ENCODE data around the gene ARL15. TPM values are rescaled to one million over a fixed set of nuclear protein-coding genes. Genes with fewer than 3 reads are reported as not detected.

Gene ARL15
- total and polyA plus RNA-seq, 2 donors: 23.1 to 26.4 TPM

DNA sequence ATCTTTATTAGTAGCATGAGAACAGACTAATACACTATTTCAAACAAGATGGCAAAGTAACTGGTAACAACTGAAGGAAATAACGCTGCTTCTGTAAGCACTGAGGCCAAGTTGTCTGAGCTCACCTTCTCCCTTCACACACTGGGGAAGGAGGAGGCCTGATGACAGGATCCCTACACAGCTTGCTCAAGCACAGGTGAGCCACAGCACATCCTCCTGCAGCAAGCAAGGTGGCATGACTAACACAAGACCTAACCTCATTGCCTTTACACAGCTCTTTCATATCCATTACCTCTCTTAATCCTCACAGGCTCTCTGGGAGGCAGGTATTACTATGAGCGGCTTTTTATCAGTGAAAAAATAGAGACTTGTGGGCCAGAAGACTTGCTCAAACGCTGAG is 83.3 kb downstream of the ARL15 start:
- H3K27ac ChIP-seq (ENCODE audit: low read depth in 1 of 2, low read length in 1 of 2): no peak overlapping the region
- DNase-seq (ENCODE audit: low read depth in 6 of 9, low spot score in 9 of 9): no peak
- no peaks in the 10 kb centered on the region for H3K36me3 ChIP-seq (ENCODE audit: control insufficient read depth in 2 of 2, insufficient read depth in 2 of 2, low read length in 1 of 2)
- H3K4me3 ChIP-seq (ENCODE audit: low read length in 2 of 2): no peak overlapping the region
- H3K27me3 ChIP-seq (ENCODE audit: control insufficient read depth in 2 of 2, insufficient read depth in 1 of 2, low read length in 1 of 2): no peaks in the 10 kb centered on the region
- WGBS: 95% methylated on average over 3 of the region's 3 CpGs
- H3K4me1 ChIP-seq (ENCODE audit: control insufficient read depth in 2 of 2, insufficient read depth in 2 of 2, low read length in 2 of 2): no peaks in the 10 kb centered on the region
- no peaks in the 10 kb centered on the region for H3K9me3 ChIP-seq (ENCODE audit: control insufficient read depth in 2 of 2, insufficient read depth in 1 of 2, low read length in 1 of 2)

DNA sequence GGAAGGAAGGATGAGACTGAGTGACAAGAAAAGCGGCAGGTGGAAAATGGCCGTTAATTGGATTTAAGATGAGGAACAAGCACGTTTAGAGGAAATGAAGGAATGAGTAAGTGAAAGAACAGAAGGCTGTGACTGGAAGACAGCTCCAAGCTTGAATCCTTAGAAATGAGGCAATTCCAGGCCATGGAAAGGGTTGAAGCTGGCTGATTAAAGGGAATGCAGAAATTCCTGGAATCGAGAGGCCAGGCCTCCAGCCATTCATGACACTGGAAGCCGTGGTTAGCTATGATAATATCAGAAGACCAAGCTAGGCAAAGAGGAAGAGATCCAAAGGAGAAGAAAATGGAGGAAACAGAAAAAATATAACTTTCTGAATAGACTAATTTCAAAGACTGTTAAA is 84.2 kb downstream of the ARL15 start:
- no peaks in the 10 kb centered on the region for H3K9me3 ChIP-seq (ENCODE audit: control insufficient read depth in 2 of 2, insufficient read depth in 1 of 2, low read length in 1 of 2)
- H3K27ac ChIP-seq (ENCODE audit: low read depth in 1 of 2, low read length in 1 of 2): no peak overlapping the region
- H3K36me3 ChIP-seq (ENCODE audit: control insufficient read depth in 2 of 2, insufficient read depth in 2 of 2, low read length in 1 of 2): no peaks in the 10 kb centered on the region
- H3K4me3 ChIP-seq (ENCODE audit: low read length in 2 of 2): no peak overlapping the region
- no peaks in the 10 kb centered on the region for H3K4me1 ChIP-seq (ENCODE audit: control insufficient read depth in 2 of 2, insufficient read depth in 2 of 2, low read length in 2 of 2)
- 93% methylated on average over 5 of the region's 5 CpGs for WGBS
- no peak for DNase-seq (ENCODE audit: low read depth in 6 of 9, low spot score in 9 of 9)
- no peaks in the 10 kb centered on the region for H3K27me3 ChIP-seq (ENCODE audit: control insufficient read depth in 2 of 2, insufficient read depth in 1 of 2, low read length in 1 of 2)

DNA sequence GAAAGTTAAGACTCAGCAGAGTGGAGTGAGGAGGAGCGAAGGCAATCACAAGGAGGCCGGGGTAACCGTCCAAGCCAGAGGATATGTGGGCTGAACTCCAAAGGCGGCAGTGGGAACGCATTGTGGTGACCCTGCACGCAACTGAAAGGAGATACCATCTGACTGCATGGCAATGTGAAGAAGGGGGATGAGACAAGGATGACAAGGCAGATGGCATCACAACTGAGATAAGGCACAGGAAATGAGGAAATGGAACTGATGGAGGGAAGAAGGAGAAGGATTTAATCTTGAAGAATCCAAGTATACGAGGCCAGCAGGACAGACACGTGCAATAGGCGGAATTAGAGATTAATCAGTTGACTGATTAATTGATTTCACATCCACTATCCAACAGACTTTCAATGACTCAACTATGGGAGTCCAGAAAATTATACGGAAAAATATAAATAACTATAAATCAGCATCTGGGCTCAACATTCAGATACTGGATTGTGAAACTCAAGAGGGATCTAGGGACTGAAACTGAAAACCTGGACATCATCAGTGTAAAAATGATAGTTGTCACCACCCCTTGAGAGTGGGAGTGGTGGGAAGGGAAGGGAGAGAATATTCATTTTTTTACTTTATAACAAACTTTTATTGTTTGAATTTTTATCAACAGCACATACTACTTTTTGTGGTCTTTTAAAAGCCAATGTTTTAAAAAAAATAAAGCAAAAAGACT is 86.1 kb downstream of the ARL15 start:
- no peaks in the 10 kb centered on the region for H3K36me3 ChIP-seq (ENCODE audit: control insufficient read depth in 2 of 2, insufficient read depth in 2 of 2, low read length in 1 of 2)
- no peaks in the 10 kb centered on the region for H3K9me3 ChIP-seq (ENCODE audit: control insufficient read depth in 2 of 2, insufficient read depth in 1 of 2, low read length in 1 of 2)
- H3K4me1 ChIP-seq (ENCODE audit: control insufficient read depth in 2 of 2, insufficient read depth in 2 of 2, low read length in 2 of 2): no peaks in the 10 kb centered on the region
- no peak overlapping the region for H3K4me3 ChIP-seq (ENCODE audit: low read length in 2 of 2)
- H3K27me3 ChIP-seq (ENCODE audit: control insufficient read depth in 2 of 2, insufficient read depth in 1 of 2, low read length in 1 of 2): peaks cover 0 to 4% of the 10 kb centered on the region in 2 donors
- whole genome bisulfite sequencing: 96% methylated on average over 10 of the region's 10 CpGs
- no peak overlapping the region for H3K27ac ChIP-seq (ENCODE audit: low read depth in 1 of 2, low read length in 1 of 2)
- DNase-seq (ENCODE audit: low read depth in 6 of 9, low spot score in 9 of 9): no peak

DNA sequence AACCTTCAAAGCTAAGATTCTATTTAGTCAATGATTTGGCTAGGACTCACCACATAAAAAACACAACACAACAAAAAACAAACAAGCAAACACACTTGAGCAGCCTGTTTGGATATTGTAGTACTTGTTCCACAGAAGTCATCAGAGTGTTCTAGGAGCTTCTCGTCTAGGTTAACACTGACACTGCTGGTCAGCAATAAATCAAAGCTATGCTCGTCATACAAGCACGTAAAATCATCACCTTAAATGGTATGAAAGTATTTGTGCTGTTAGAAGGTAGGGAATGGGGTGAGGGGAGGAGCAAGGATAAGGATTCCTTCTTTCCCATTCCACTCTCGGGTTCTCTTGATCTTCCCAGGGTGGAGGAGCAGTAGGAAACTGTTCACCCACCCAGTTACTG is 88.0 kb downstream of the ARL15 start:
- Histone ChIP-seq H3K4me3 (ENCODE audit: low read length in 2 of 2) (no peak overlapping the region), H3K27ac (ENCODE audit: low read depth in 1 of 2, low read length in 1 of 2) (no peak overlapping the region), H3K9me3 (ENCODE audit: control insufficient read depth in 2 of 2, insufficient read depth in 1 of 2, low read length in 1 of 2) (no peaks in the 10 kb centered on the region), H3K4me1 (ENCODE audit: control insufficient read depth in 2 of 2, insufficient read depth in 2 of 2, low read length in 2 of 2) (no peaks in the 10 kb centered on the region), H3K36me3 (ENCODE audit: control insufficient read depth in 2 of 2, insufficient read depth in 2 of 2, low read length in 1 of 2) (no peaks in the 10 kb centered on the region), H3K27me3 (ENCODE audit: control insufficient read depth in 2 of 2, insufficient read depth in 1 of 2, low read length in 1 of 2) (peaks cover 0 to 4% of the 10 kb centered on the region in 2 donors)
- 98% methylated on average over 4 of the region's 4 CpGs for WGBS
- no peak for DNase-seq (ENCODE audit: low read depth in 6 of 9, low spot score in 9 of 9)

DNA sequence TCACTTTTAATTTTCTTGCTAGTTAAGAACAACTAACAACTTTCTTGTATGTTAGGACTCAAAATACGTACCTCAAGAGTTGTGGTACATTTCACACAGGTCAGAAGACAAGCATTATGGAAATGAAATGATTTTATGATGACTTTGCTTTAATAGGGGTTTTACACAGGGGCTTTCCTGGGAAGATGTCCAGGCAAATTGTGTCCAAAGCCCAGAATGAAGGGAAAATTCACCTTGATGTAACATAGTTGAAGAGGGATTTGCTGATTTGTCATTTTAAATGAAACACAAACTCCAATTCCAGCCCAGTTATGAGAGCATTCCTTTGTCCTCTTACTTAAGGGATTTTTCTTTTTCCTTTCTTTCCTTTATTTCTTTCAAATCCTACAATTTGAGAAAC is 89.2 kb downstream of the ARL15 start:
- H3K9me3 ChIP-seq (ENCODE audit: control insufficient read depth in 2 of 2, insufficient read depth in 1 of 2, low read length in 1 of 2): no peaks in the 10 kb centered on the region
- no peak for DNase-seq (ENCODE audit: low read depth in 6 of 9, low spot score in 9 of 9)
- no peaks in the 10 kb centered on the region for H3K36me3 ChIP-seq (ENCODE audit: control insufficient read depth in 2 of 2, insufficient read depth in 2 of 2, low read length in 1 of 2)
- H3K27ac ChIP-seq (ENCODE audit: low read depth in 1 of 2, low read length in 1 of 2): no peak overlapping the region
- H3K4me1 ChIP-seq (ENCODE audit: control insufficient read depth in 2 of 2, insufficient read depth in 2 of 2, low read length in 2 of 2): no peaks in the 10 kb centered on the region
- WGBS: 95% methylated on average over 1 of the region's 1 CpG
- H3K27me3 ChIP-seq (ENCODE audit: control insufficient read depth in 2 of 2, insufficient read depth in 1 of 2, low read length in 1 of 2): peaks cover 0 to 4% of the 10 kb centered on the region in 2 donors
- H3K4me3 ChIP-seq (ENCODE audit: low read length in 2 of 2): no peak overlapping the region

DNA sequence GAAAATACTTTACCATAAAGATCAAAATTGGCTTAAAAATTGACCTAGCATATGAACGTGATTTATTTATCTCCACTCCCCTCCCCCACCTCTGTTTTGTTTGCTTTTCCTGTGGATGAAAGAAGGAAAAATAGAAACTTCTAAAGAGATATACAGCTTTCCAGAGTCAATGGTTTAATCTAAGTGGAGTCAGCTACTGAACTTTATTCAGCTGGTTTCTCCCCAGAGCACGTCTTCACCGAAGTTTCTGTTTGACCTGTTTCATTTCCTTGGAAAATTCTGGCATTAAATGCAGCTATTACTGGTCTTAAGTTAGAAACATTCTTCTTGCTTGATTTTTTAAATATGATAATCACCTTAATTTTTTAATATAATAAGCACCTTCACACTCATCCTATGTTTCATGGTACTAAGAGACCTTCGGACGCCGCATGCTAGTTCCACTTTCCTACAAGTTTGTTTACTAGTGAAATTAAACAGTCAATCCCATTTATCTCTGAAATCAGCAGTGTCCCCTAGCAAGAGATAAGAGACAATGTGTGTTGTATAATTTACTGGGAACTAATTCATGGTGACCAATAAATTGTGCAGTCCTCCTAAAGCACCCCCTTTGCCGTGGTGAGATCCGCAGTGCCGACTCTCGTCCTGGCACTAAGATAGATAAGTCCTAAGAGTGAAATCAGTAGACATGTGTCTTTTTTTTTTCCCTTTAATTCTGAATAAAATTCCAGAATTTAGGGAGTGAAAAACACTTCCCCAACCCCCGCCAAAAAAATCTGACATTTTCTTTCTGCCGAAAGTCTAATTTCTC is 89.9 kb downstream of the ARL15 start:
- Histone ChIP-seq H3K27ac (ENCODE audit: low read depth in 1 of 2, low read length in 1 of 2) (no peak overlapping the region), H3K27me3 (ENCODE audit: control insufficient read depth in 2 of 2, insufficient read depth in 1 of 2, low read length in 1 of 2) (peaks cover 0 to 4% of the 10 kb centered on the region in 2 donors), H3K36me3 (ENCODE audit: control insufficient read depth in 2 of 2, insufficient read depth in 2 of 2, low read length in 1 of 2) (no peaks in the 10 kb centered on the region), H3K4me1 (ENCODE audit: control insufficient read depth in 2 of 2, insufficient read depth in 2 of 2, low read length in 2 of 2) (no peaks in the 10 kb centered on the region), H3K4me3 (ENCODE audit: low read length in 2 of 2) (no peak overlapping the region), H3K9me3 (ENCODE audit: control insufficient read depth in 2 of 2, insufficient read depth in 1 of 2, low read length in 1 of 2) (no peaks in the 10 kb centered on the region)
- DNase-seq (ENCODE audit: low read depth in 6 of 9, low spot score in 9 of 9): no peak
- WGBS: 95% methylated on average over 12 of the region's 12 CpGs

DNA sequence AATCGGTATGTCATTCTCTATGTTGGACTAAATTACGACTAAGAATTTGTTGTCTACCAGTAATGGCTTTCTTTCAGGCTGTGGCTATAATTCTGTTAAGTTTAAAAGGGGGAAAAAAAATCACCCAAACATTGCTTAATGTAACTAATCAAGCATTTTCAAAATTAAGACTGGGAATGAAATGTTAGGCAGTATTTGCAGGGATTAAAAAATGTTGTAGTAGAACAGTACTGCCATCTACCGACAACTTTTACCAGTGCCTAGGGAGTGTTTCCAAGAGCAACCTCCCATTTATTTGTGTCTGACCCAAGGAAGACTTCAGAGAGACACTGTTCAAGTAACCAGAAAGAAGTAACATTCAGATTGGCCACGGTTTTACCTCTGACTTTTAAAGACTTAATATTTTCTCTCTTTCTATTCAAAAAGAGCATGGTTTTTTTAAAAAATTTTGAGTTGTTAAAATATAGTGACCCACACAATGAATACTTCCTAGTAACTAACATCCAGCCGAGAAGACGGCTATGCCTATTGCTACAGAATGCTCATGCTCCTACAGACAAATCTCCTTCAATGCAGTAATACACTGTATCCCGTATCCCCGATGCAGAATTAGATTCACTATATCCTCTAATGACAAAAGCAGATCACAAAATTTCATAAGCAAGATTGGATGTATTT is 92.4 kb downstream of the ARL15 start:
- WGBS: 72% methylated on average over 8 of the region's 8 CpGs
- no peaks in the 10 kb centered on the region for H3K4me1 ChIP-seq (ENCODE audit: control insufficient read depth in 2 of 2, insufficient read depth in 2 of 2, low read length in 2 of 2)
- H3K36me3 ChIP-seq (ENCODE audit: control insufficient read depth in 2 of 2, insufficient read depth in 2 of 2, low read length in 1 of 2): no peaks in the 10 kb centered on the region
- H3K4me3 ChIP-seq (ENCODE audit: low read length in 2 of 2): no peak overlapping the region
- peak in 8 of 9 donors; percentile 23 to 65 (median 32) for DNase-seq (ENCODE audit: low read depth in 6 of 9, low spot score in 9 of 9)
- H3K27me3 ChIP-seq (ENCODE audit: control insufficient read depth in 2 of 2, insufficient read depth in 1 of 2, low read length in 1 of 2): peaks cover 0 to 4% of the 10 kb centered on the region in 2 donors
- H3K27ac ChIP-seq (ENCODE audit: low read depth in 1 of 2, low read length in 1 of 2): no peak overlapping the region
- H3K9me3 ChIP-seq (ENCODE audit: control insufficient read depth in 2 of 2, insufficient read depth in 1 of 2, low read length in 1 of 2): no peaks in the 10 kb centered on the region

DNA sequence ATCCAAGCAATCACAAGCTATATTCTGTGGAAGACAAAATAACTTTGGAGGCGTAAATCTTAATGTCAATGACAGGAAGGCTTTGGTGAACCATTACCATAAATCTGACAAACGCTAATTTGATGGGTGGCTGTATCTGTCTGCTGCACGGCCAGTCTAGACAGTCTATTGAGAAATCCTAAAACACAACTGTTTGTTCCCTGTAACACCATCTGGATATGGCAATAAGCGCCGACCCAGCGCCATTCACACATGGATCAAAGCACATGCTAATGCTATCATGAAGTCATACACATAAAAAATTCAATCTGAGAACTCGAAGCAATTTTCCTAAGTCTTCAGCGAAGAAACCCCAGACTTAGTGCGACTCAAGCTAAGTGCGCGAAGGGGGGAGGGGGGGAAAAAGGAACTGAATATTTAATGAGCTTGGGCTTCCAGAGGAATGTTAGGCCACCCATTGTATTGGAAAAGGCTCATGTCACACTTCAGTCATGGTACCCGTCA is 95.1 kb downstream of the ARL15 start:
- no peak for DNase-seq (ENCODE audit: low read depth in 6 of 9, low spot score in 9 of 9)
- Histone ChIP-seq H3K36me3 (ENCODE audit: control insufficient read depth in 2 of 2, insufficient read depth in 2 of 2, low read length in 1 of 2) (no peaks in the 10 kb centered on the region), H3K27me3 (ENCODE audit: control insufficient read depth in 2 of 2, insufficient read depth in 1 of 2, low read length in 1 of 2) (no peaks in the 10 kb centered on the region), H3K9me3 (ENCODE audit: control insufficient read depth in 2 of 2, insufficient read depth in 1 of 2, low read length in 1 of 2) (no peaks in the 10 kb centered on the region), H3K27ac (ENCODE audit: low read depth in 1 of 2, low read length in 1 of 2) (no peak overlapping the region), H3K4me3 (ENCODE audit: low read length in 2 of 2) (no peak overlapping the region), H3K4me1 (ENCODE audit: control insufficient read depth in 2 of 2, insufficient read depth in 2 of 2, low read length in 2 of 2) (no peaks in the 10 kb centered on the region)
- 75% methylated on average over 12 of the region's 12 CpGs for WGBS

DNA sequence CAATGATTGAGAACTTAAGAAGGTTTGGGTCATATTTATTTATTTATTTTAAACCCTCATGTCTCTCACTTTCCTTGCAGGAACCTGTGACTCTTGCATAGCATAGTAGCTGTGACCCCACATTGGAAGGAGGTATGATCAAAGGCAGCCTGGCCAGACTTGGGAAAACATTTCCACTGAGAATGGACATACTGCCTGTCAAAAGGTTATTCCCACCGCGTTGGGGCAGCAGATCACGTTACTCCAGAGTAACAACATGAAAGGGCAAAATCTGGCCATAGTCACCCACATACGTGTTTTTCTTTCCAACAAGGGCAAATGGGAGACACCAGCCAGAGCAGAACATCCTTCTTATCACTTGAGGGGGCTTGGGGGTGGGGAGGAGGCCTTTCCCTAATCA is 95.7 kb downstream of the ARL15 start:
- no peak for DNase-seq (ENCODE audit: low read depth in 6 of 9, low spot score in 9 of 9)
- Histone ChIP-seq H3K27ac (ENCODE audit: low read depth in 1 of 2, low read length in 1 of 2) (no peak overlapping the region), H3K36me3 (ENCODE audit: control insufficient read depth in 2 of 2, insufficient read depth in 2 of 2, low read length in 1 of 2) (no peaks in the 10 kb centered on the region), H3K4me1 (ENCODE audit: control insufficient read depth in 2 of 2, insufficient read depth in 2 of 2, low read length in 2 of 2) (no peaks in the 10 kb centered on the region), H3K9me3 (ENCODE audit: control insufficient read depth in 2 of 2, insufficient read depth in 1 of 2, low read length in 1 of 2) (no peaks in the 10 kb centered on the region), H3K27me3 (ENCODE audit: control insufficient read depth in 2 of 2, insufficient read depth in 1 of 2, low read length in 1 of 2) (no peaks in the 10 kb centered on the region), H3K4me3 (ENCODE audit: low read length in 2 of 2) (no peak overlapping the region)
- WGBS: 97% methylated on average over 4 of the region's 4 CpGs

All from thymus (tissue), 11 donors.